ENCODE data around the gene SUN1. TPM values are rescaled to one million over a fixed set of nuclear protein-coding genes. Genes with fewer than 3 reads are reported as not detected.

The SUN1 gene
- total and polyA plus RNA-seq, 2 donors (not counting 1 experiment from before 2014, with no cell fraction given) = 198 to 254 TPM

DNA sequence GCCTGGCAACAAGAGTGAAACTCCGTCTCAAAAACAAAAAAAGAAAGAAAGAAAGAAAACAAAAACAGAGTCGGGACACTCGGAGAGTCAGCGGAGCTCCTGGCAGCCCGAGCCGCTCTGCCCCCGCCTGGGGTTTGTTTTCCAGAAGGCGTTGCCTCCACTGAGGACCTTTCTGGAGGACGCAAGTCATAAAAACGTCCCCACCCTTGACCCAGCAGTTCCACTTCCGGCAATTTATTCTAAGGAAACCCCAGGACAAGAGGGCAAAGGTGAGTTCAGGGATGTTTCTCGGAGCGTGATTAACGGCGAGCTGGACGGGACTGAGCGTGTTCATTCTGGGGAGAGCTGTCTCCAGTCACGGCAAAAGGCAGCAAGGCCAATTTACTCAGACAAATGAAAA is 27.0 kb upstream of the SUN1 start:
- H3K36me3 ChIP-seq (replicated peaks in 1 of 2; ENCODE audit: control extremely low read depth in 1 of 2, control insufficient read depth in 1 of 2, extremely low read depth in 1 of 2, insufficient read depth in 2 of 2, low read length in 1 of 2) = no peaks in the 10 kb centered on the region
- no peak overlapping the region for H3K27ac Mint-ChIP-seq
- ATAC-seq (ENCODE audit: low read depth) (no peak), DNase-seq (no peak)
- intact Hi-C loops (cut with micrococcal nuclease) = no loop called here
- WGBS (ENCODE audit: insufficient coverage) = 71% methylated on average over 13 of the region's 18 CpGs
- peaks cover 0 to 5% (median 0%) of the 10 kb centered on the region in 3 donors for H3K9me3 ChIP-seq (ENCODE audit: control extremely low read depth in 1 of 3, control insufficient read depth in 2 of 3, insufficient read depth in 1 of 3, low read length in 2 of 3)
- H3K4me3 Mint-ChIP-seq = no peak overlapping the region
- H3K27me3 Mint-ChIP-seq = no peaks in the 10 kb centered on the region
- no peaks in the 10 kb centered on the region for H3K27me3 ChIP-seq (replicated peaks in 1 of 4; ENCODE audit: control extremely low read depth in 1 of 4, control insufficient read depth in 3 of 4, insufficient read depth in 4 of 4, low read length in 3 of 4)
- H3K4me1 ChIP-seq (ENCODE audit: control insufficient read depth in 2 of 2, insufficient read depth in 2 of 2, low read length in 2 of 2) = no peaks in the 10 kb centered on the region
- H3K9me3 Mint-ChIP-seq (ENCODE audit: insufficient read depth) = peaks cover 3% of the 10 kb centered on the region
- H3K4me3 ChIP-seq (ENCODE audit: control extremely low read depth in 1 of 5, extremely low read depth in 1 of 5, insufficient read depth in 1 of 5, low read depth in 2 of 5, low read length in 4 of 5) = no peak overlapping the region
- H4K20me1 ChIP-seq (ENCODE audit: control insufficient read depth, insufficient read depth, low read length, poor library complexity, severe bottlenecking) = no peaks in the 10 kb centered on the region
- H3K4me1 Mint-ChIP-seq = no peaks in the 10 kb centered on the region
- ChIA-PET CTCF (no interaction called here), POLR2A (no interaction called here)
- H3K79me2 ChIP-seq (ENCODE audit: control insufficient read depth, insufficient read depth, low read length) = no peaks in the 10 kb centered on the region
- no peak overlapping the region for H3K9ac ChIP-seq (ENCODE audit: low read length)
- TF ChIP-seq, protein P1, sequence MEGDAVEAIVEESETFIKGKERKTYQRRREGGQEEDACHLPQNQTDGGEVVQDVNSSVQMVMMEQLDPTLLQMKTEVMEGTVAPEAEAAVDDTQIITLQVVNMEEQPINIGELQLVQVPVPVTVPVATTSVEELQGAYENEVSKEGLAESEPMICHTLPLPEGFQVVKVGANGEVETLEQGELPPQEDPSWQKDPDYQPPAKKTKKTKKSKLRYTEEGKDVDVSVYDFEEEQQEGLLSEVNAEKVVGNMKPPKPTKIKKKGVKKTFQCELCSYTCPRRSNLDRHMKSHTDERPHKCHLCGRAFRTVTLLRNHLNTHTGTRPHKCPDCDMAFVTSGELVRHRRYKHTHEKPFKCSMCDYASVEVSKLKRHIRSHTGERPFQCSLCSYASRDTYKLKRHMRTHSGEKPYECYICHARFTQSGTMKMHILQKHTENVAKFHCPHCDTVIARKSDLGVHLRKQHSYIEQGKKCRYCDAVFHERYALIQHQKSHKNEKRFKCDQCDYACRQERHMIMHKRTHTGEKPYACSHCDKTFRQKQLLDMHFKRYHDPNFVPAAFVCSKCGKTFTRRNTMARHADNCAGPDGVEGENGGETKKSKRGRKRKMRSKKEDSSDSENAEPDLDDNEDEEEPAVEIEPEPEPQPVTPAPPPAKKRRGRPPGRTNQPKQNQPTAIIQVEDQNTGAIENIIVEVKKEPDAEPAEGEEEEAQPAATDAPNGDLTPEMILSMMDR (IDR thresholded peaks at IDR 0.05) = no peak
- TF ChIP-seq EZH2 (IDR thresholded peaks at IDR 0.05; ENCODE audit: borderline replicate concordance, insufficient read depth, low read depth, low read length, poor library complexity, severe bottlenecking) = no peak
- H3K27ac ChIP-seq (ENCODE audit: low read length in 2 of 2) = no peak overlapping the region
- H2AFZ ChIP-seq (ENCODE audit: insufficient read depth, low read depth, low read length, poor library complexity, severe bottlenecking) = no peak overlapping the region
- no peak overlapping the region for H3K4me2 ChIP-seq (replicated peaks; ENCODE audit: low read depth, low read length, poor library complexity, severe bottlenecking)

DNA sequence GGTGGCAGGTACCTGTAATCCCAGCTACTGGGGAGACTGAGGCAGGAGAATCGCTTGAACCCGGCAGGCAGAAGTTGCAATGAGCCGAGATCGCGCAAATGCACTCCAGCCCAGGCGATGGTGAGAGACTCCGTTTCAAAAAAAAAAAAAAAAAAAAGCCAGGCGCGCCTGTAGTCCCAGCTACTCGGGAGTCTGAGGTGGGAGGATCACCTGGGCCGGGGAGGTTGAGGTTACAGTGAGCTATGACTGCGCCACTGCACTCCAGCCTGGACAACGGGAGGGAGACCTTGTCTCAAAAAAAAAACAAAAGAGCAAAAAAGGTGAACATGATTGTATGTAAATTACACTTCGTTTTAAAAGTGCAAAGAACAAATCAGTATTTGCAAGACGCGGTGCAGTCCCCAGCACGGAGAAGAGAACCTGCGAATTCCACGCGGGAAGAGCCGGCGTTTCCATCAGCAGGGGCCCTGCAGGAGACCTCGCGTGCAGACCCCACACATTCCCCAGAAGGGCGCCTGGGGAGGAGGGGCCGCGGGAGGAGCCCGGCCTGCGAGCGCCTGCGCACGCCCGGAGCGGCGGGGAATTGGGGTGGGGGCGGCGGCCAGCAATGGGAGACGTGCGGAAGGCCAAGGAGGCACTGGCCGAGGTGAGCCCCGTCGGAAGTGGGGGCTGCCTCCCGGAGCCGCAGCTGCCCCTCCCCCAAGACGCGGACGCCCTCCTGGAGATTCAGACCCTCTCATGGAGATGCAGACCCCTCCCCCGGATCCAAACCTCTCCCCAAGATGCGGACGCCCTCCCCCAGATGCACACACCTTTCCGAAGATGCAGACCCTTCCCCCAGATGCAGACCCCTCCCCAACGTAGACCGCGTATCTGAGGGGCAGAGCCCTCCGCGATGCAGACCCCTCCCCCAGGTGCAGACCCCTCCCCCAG is 16.7 kb upstream of the SUN1 start:
- Histone ChIP-seq H3K27me3 (replicated peaks in 1 of 4; ENCODE audit: control extremely low read depth in 1 of 4, control insufficient read depth in 3 of 4, insufficient read depth in 4 of 4, low read length in 3 of 4) (no peaks in the 10 kb centered on the region), H3K27ac (ENCODE audit: low read length in 2 of 2) (no peak overlapping the region), H2AFZ (ENCODE audit: insufficient read depth, low read depth, low read length, poor library complexity, severe bottlenecking) (peak overlapping the region; percentile 76), H3K9ac (ENCODE audit: low read length) (peak overlapping the region; percentile 75), H3K4me2 (replicated peaks; ENCODE audit: low read depth, low read length, poor library complexity, severe bottlenecking) (peak overlapping the region; percentile 94), H3K9me3 (ENCODE audit: control extremely low read depth in 1 of 3, control insufficient read depth in 2 of 3, insufficient read depth in 1 of 3, low read length in 2 of 3) (no peaks in the 10 kb centered on the region), H3K79me2 (ENCODE audit: control insufficient read depth, insufficient read depth, low read length) (peaks cover 38% of the 10 kb centered on the region), H3K4me1 (ENCODE audit: control insufficient read depth in 2 of 2, insufficient read depth in 2 of 2, low read length in 2 of 2) (peaks cover 26 to 43% of the 10 kb centered on the region in 2 donors), H3K4me3 (ENCODE audit: control extremely low read depth in 1 of 5, extremely low read depth in 1 of 5, insufficient read depth in 1 of 5, low read depth in 2 of 5, low read length in 4 of 5) (peak overlapping the region; percentile 33 to 67 (median 59)), H3K36me3 (replicated peaks in 1 of 2; ENCODE audit: control extremely low read depth in 1 of 2, control insufficient read depth in 1 of 2, extremely low read depth in 1 of 2, insufficient read depth in 2 of 2, low read length in 1 of 2) (no peaks in the 10 kb centered on the region), H4K20me1 (ENCODE audit: control insufficient read depth, insufficient read depth, low read length, poor library complexity, severe bottlenecking) (peaks cover 35% of the 10 kb centered on the region)
- ATAC-seq (ENCODE audit: low read depth) (no peak), DNase-seq (peak; percentile 47)
- POLR2A ChIA-PET = interaction anchor here (0.6 to 1.6 kb wide), 3 partner anchors 17 to 1957 kb away, joined by 4 to 8 read pairs (median 5); partner anchors contain the start of gene SUN1
- Mint-ChIP-seq H3K4me1 (peaks cover 51% of the 10 kb centered on the region), H3K27me3 (no peaks in the 10 kb centered on the region), H3K4me3 (peak overlapping the region; percentile 86), H3K9me3 (ENCODE audit: insufficient read depth) (no peaks in the 10 kb centered on the region), H3K27ac (peak overlapping the region; percentile 79)
- intact Hi-C loops (cut with micrococcal nuclease) = loop anchor here (10.0 kb wide), 1 partner anchor 91 kb away; the partner anchor contains the start of genes DNAAF5 and PRKAR1B
- CTCF ChIA-PET = interaction anchor here (0.6 kb wide), 1 partner anchor 9 kb away, joined by 3 read pairs; no protein-coding TSS in a partner anchor
- TF ChIP-seq, protein P1 (IDR thresholded peaks at IDR 0.05) = no peak
- no peak for TF ChIP-seq EZH2 (IDR thresholded peaks at IDR 0.05; ENCODE audit: borderline replicate concordance, insufficient read depth, low read depth, low read length, poor library complexity, severe bottlenecking)
- WGBS (ENCODE audit: insufficient coverage) = 18% methylated on average over 50 of the region's 56 CpGs
